PC-9 (cell line): ENCODE results near the gene SUMF1. TPM values are rescaled to one million over a fixed set of nuclear protein-coding genes. Genes with fewer than 3 reads are reported as not detected.

ENCODE experiments used
- BruUV-seq: library from RNA; stranded (reverse); fragments of 400-500 nt; replicated peaks from 2 replicates; lab custom pipeline; 2021; lab: Mats Ljungman, UMichigan
- CTCF ChIA-PET: fragments of 300-600 bp; sonication (Branson Sonifier 250); formaldehyde crosslinking; loops from one replicate; lab custom pipeline; 2022; ENCODE audit warnings: antibody characterized with exemption; lab: Charles Lee
- POLR2A ChIA-PET: fragments of 300-600 bp; sonication (Branson Sonifier 250); formaldehyde crosslinking; loops from one replicate; lab custom pipeline; 2022; ENCODE audit warnings: antibody characterized with exemption; ENCODE audit not compliant: unreplicated experiment; lab: Charles Lee
- DNase-seq, 2 experiments: peaks; one replicate each; pipeline versions ENCODE4 v3.0.0 to v3.0.0-alpha.2; 2015 to 2022; ENCODE audit warnings: mixed read lengths in 1 of 2
- H2AFZ ChIP-seq: fragments of 200-600 bp; sonication (generic); 2 replicates; pipeline ENCODE4 v1.8.1; 2017; ENCODE audit warnings: antibody characterized with exemption
- H3F3A ChIP-seq: fragments of 200-600 bp; sonication (generic); 2 replicates; pipeline ENCODE4 v1.8.1; 2017; ENCODE audit warnings: antibody characterized with exemption, mild to moderate bottlenecking, low read depth; ENCODE audit not compliant: insufficient read depth
- H3K27ac ChIP-seq: fragments of 200-600 bp; sonication (generic); 2 replicates; pipeline ENCODE4 v1.6.1; 2016; ENCODE audit warnings: mixed run types
- H3K27me3 ChIP-seq: fragments of 200-600 bp; sonication (generic); 2 replicates; pipeline ENCODE4 v1.6.1; 2016; ENCODE audit warnings: low read depth, mixed run types; ENCODE audit not compliant: insufficient read depth
- H3K36me3 ChIP-seq: fragments of 200-600 bp; sonication (generic); 2 replicates; pipeline ENCODE4 v1.6.1; 2016; ENCODE audit warnings: low read depth, mixed run types
- H3K4me1 ChIP-seq: fragments of 200-600 bp; sonication (generic); replicated peaks from 2 replicates; pipeline ENCODE4 v1.6.1; 2016; ENCODE audit warnings: mixed run types; ENCODE audit not compliant: insufficient read depth
- H3K4me2 ChIP-seq: fragments of 200-600 bp; sonication (generic); 2 replicates; pipeline ENCODE4 v1.6.1; 2017; ENCODE audit warnings: mixed run types
- H3K4me3 ChIP-seq: fragments of 200-600 bp; sonication (generic); 2 replicates; pipeline ENCODE4 v1.6.1; 2016; ENCODE audit warnings: mixed run types
- H3K79me2 ChIP-seq: fragments of 200-600 bp; sonication (generic); 2 replicates; pipeline ENCODE4 v1.6.1; 2017; ENCODE audit warnings: low read depth, mixed run types
- H3K9me2 ChIP-seq: fragments of 200-600 bp; sonication (generic); 2 replicates; pipeline ENCODE4 v1.8.1; 2017; ENCODE audit warnings: mild to moderate bottlenecking; ENCODE audit not compliant: insufficient read depth
- H3K9me3 ChIP-seq: fragments of 200-600 bp; sonication (generic); 2 replicates; pipeline ENCODE4 v1.8.1; 2016; ENCODE audit warnings: low read depth; ENCODE audit not compliant: insufficient read depth
- H4K20me1 ChIP-seq: fragments of 200-600 bp; sonication (generic); 2 replicates; pipeline ENCODE4 v1.8.1; 2017; ENCODE audit not compliant: insufficient read depth
- CTCF ChIP-seq: fragments of 200-600 bp; sonication (generic); conservative IDR thresholded peaks from 2 replicates; pipeline ENCODE4 v1.6.1; 2017; ENCODE audit warnings: mixed run types, antibody characterized with exemption, mild to moderate bottlenecking, moderate library complexity
- EZH2 ChIP-seq: fragments of 200-600 bp; sonication (generic); IDR thresholded peaks from 2 replicates; pipeline ENCODE4 v1.8.0; 2017; ENCODE audit warnings: antibody characterized with exemption, low read depth
- intact Hi-C: fragments of 100-400 bp; cut with micrococcal nuclease; formaldehyde crosslinking; loops from one replicate; pipeline ENCODE4 v1.10.0; 2022; ENCODE audit not compliant: unreplicated experiment
- total RNA-seq: library from RNA; stranded (reverse); gene quantifications from 2 replicates; pipeline ENCODE4 v1.2.3, GENCODE V29; 2021

Gene SUMF1
- total RNA-seq, 1 experiment from 2014 or later: 41.6 TPM

- no peaks in the 10 kb centered on the region for H3K27me3 ChIP-seq
- no peaks in the 10 kb centered on the region for H3K79me2 ChIP-seq
- no peak overlapping the region for H2AFZ ChIP-seq
- POLR2A ChIA-PET: no interaction called here
- BruUV-seq: no TSS peak
- no peaks in the 10 kb centered on the region; the same call in 1 of the 2 replicates for H4K20me1 ChIP-seq
- CTCF ChIA-PET: no interaction called here
- TF ChIP-seq CTCF: no peak
- no peak for TF ChIP-seq EZH2
- H3K9me2 ChIP-seq: no peaks in the 10 kb centered on the region
- no peak overlapping the region for H3K27ac ChIP-seq
- H3K36me3 ChIP-seq: no peaks in the 10 kb centered on the region; the same call in 1 of the 2 replicates
- no peak overlapping the region for H3K4me2 ChIP-seq
- H3F3A ChIP-seq: peaks cover 8% of the 10 kb centered on the region; the same call in 1 of the 2 replicates
- DNase-seq: no peak
- H3K4me3 ChIP-seq: no peak overlapping the region
- intact Hi-C loops: loop anchor here (5.0 kb wide), 1 partner anchor 73 kb away; the partner anchor contains the start of gene ITPR1
- peaks cover 24% of the 10 kb centered on the region for H3K4me1 ChIP-seq
- H3K9me3 ChIP-seq: no peaks in the 10 kb centered on the region
These were observed 47.7 kb downstream of the SUMF1 start for GRCh38 chr3:4419386-4419785.

- CTCF ChIA-PET: no interaction called here
These were observed 48.9 kb downstream of the SUMF1 start for GRCh38 chr3:4418156-4418555.

GRCh38 chr3:4417449-4417848 lies 49.6 kb downstream of the SUMF1 start:
- DNase-seq: no peak
- peaks cover 30% of the 10 kb centered on the region for H3K4me1 ChIP-seq
- POLR2A ChIA-PET: interaction anchor here (0.6 kb wide), 1 partner anchor 114 kb away, joined by 16 read pairs; the partner anchor contains the start of gene SETMAR

More at GRCh38 chr3:4418156-4418555, 48.9 kb downstream of the SUMF1 start:
- Histone ChIP-seq H3F3A (peaks cover 8% of the 10 kb centered on the region; the same call in 1 of the 2 replicates), H2AFZ (no peak overlapping the region), H3K79me2 (no peaks in the 10 kb centered on the region), H4K20me1 (no peaks in the 10 kb centered on the region; the same call in 1 of the 2 replicates), H3K36me3 (no peaks in the 10 kb centered on the region; the same call in 1 of the 2 replicates), H3K27ac (no peak overlapping the region), H3K4me3 (no peak overlapping the region), H3K4me1 (peaks cover 30% of the 10 kb centered on the region), H3K4me2 (no peak overlapping the region), H3K9me2 (no peaks in the 10 kb centered on the region), H3K9me3 (no peaks in the 10 kb centered on the region), H3K27me3 (no peaks in the 10 kb centered on the region)
- intact Hi-C loops: loop anchor here (5.0 kb wide), 1 partner anchor 74 kb away; the partner anchor contains the start of gene ITPR1
- no TSS peak for BruUV-seq
- POLR2A ChIA-PET: no interaction called here
- DNase-seq: no peak
- TF ChIP-seq EZH2 (no peak), CTCF (no peak)

More at GRCh38 chr3:4417449-4417848, 49.6 kb downstream of the SUMF1 start:
- H3K9me2 ChIP-seq: no peaks in the 10 kb centered on the region
- H3K9me3 ChIP-seq: no peaks in the 10 kb centered on the region
- peaks cover 8% of the 10 kb centered on the region; the same call in 1 of the 2 replicates for H3F3A ChIP-seq
- H3K79me2 ChIP-seq: no peaks in the 10 kb centered on the region
- CTCF ChIA-PET: no interaction called here
- H3K4me3 ChIP-seq: no peak overlapping the region
- H4K20me1 ChIP-seq: no peaks in the 10 kb centered on the region; the same call in 1 of the 2 replicates
- no peak overlapping the region for H3K4me2 ChIP-seq
- BruUV-seq: no TSS peak
- intact Hi-C loops: loop anchor here (2.0 to 5.0 kb wide), 2 partner anchors 21 to 75 kb away; partner anchors contain the start of gene ITPR1
- no peak overlapping the region for H2AFZ ChIP-seq
- H3K36me3 ChIP-seq: no peaks in the 10 kb centered on the region; the same call in 1 of the 2 replicates
- H3K27ac ChIP-seq: no peak overlapping the region
- no peak for TF ChIP-seq EZH2
- no peak for TF ChIP-seq CTCF
- no peaks in the 10 kb centered on the region for H3K27me3 ChIP-seq
